Mesangial cell (primary cell): Measurements from ENCODE around the gene DNASE1L3. TPM values are rescaled to one million over a fixed set of nuclear protein-coding genes. Genes with fewer than 3 reads are reported as not detected.

Experiments
- total RNA-seq: library from RNA; depleted of rRNA; stranded (reverse); fragments of >200 nt; gene quantifications from 2 replicates; pipeline ENCODE4 v1.2.3, GENCODE V29; 2015

DNASE1L3 gene, protein sequence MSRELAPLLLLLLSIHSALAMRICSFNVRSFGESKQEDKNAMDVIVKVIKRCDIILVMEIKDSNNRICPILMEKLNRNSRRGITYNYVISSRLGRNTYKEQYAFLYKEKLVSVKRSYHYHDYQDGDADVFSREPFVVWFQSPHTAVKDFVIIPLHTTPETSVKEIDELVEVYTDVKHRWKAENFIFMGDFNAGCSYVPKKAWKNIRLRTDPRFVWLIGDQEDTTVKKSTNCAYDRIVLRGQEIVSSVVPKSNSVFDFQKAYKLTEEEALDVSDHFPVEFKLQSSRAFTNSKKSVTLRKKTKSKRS
- total RNA-seq = not detected in 2 replicates

DNA sequence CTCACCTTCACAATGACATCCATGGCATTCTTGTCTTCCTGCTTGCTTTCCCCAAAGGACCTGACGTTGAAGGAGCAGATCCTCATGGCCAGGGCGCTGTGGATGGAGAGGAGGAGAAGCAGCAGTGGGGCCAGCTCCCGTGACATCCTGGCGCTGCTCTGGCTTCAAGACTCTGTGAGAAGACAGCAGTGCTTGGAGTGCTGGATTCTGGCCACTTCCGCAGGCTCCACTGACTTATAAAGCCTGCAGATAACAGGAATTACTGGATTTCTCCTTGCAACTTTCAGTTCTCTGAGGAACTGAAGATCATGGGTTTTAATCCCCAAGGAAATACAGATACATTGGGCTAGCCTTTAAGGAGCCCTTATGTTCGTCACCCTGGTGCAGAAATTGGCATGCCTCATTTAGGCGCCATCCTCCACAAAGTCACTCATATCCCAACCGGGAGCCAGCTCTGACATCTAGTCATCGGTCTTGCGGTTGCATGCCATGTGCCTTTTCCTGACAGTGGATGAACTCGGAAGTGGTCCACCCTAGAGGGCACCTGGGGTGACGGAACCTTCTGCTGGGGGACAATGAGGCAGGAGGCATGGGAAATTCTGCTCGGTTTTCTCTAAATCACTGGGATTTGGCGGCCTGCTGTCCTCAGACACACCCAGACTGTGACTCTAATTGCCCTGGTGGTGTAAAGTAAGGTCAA is at the start of gene DNASE1L3:
TSS of gene DNASE1L3 (minus strand) at position 212 of the 700 bp plus-strand sequence. CDS start at position 146, 66 bp downstream.

DNA sequence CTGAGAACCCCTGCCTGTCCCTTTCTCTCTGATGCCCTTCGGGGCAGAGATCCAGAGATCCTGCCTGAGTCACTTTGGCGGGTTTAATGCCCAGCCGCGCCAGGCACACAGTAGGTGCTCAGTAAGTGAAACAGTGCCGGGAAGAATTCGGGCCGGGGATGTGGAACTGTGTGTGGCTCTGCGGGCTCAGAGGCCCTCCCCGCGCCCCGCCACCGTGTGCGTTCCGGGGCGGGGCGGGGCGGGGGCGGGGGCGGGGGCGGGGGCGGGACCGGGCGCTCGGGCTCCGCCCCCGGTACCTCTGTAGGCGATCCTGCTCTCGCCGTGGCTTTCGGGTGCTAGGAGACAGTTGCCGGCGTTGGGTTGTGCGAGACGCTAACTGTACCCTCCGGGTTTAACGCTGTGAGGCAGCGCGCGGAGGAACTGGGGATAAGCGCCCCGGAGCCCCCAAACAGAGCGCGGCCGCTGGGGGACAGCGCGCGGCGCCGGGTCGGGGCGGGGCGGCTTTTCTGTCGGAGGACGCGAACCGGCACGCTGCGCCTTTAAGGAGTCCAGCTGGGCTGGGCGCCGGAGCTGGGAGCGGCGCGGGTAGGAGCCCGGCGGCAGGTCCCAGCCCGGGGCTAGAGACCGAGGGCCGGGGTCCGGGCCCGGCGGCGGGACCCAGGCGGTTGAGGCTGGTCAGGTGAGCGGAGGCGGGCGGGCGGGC is 26.6 kb upstream of the DNASE1L3 start, which contains the start of gene ABHD6:
TSS of gene ABHD6 (plus strand) at position 555 of the 703 bp plus-strand sequence. CDS start 18,795 bp downstream, outside the sequence.

Other genes starting within 250 kb of the DNASE1L3 start
- gene FLNB, start 202.6 kb downstream of the DNASE1L3 start, total RNA-seq = 302 and 335 TPM in 2 replicates
- gene ABHD6, start 26.8 kb upstream of the DNASE1L3 start, total RNA-seq = 5.2 and 8.5 TPM in 2 replicates
- 8.1 and 8.3 TPM in 2 replicates for gene RPP14, start 95.3 kb upstream of the DNASE1L3 start, total RNA-seq
- gene HTD2, start 95.5 kb upstream of the DNASE1L3 start, total RNA-seq = 4.4 and 7.4 TPM in 2 replicates
- gene PXK, start 121.9 kb upstream of the DNASE1L3 start, total RNA-seq = 13.4 and 19.9 TPM in 2 replicates
- gene PDHB, start 222.9 kb upstream of the DNASE1L3 start, total RNA-seq = 52.0 and 61.3 TPM in 2 replicates